Cardiac fibroblast (primary cell): Measurements from ENCODE around the gene XCR1.

Experiments used
- DNase-seq, 2 donors: peaks; one replicate each; pipeline versions ENCODE4 v3.0.0 to v3.0.0-alpha.2; 2010; ENCODE audit warnings: low read depth in 2 of 2
- H3K4me3 ChIP-seq, 2 donors: replicated peaks in 1 of 2; 1 replicate in 1 of 2; 2 replicates in 1 of 2; pipeline ENCODE4 v1.5.1; 2011; ENCODE audit warnings: low read depth in 2 of 2, low read length in 2 of 2, mild to moderate bottlenecking in 2 of 2, moderate library complexity in 1 of 2
- TF ChIP-seq, protein P1 (sequence below): IDR thresholded peaks from one replicate; pipeline ENCODE4 v1.5.1; 2011; ENCODE audit warnings: low read depth, mild to moderate bottlenecking, low read length, inconsistent platforms

XCR1 gene

DNA sequence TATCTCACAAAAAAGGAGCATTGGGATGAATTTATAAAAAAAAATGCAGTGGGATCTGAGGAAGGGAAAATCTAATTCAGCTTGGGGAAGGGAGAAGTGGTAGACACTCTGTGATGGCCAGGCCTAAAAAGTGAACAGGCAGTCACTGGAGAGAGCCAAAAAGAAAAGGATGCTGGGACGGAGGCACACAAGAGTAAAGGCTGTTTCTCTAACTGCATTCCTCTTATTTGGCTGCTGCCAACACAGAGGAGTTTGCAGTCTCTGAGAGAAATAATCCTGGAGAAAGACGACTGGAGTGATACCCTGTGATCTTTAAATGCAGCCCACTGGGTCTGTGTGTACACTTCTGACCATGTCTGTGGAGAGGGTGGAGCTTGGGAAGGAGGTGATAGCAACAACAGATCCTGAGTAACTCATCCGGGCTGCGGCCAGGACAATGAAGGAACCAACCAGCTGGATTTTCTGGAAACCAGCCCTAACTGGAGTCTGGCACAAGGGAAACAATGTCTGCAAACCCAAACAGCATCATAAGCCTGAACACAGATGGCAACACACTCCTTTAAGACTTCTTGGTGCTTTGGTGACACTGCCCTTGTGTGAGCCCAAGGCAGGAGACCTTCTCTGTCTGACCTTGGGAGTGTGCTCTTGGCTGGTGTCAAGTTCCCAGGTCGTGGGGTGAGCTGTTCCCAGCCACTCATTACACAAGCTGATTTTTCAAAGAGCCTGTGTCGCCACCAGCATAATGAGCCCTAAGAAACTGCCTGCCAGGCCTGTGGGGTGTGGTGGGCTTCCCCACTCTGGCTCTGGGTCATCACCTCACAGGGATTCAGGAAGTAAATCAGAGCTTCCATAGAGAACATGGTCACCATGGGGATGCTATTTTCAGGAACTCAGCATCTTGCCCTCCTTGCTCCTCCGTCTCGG is 39.7 kb downstream of the XCR1 start:
- H3K4me3 ChIP-seq, result no peak overlapping the region
- TF ChIP-seq, protein P1, sequence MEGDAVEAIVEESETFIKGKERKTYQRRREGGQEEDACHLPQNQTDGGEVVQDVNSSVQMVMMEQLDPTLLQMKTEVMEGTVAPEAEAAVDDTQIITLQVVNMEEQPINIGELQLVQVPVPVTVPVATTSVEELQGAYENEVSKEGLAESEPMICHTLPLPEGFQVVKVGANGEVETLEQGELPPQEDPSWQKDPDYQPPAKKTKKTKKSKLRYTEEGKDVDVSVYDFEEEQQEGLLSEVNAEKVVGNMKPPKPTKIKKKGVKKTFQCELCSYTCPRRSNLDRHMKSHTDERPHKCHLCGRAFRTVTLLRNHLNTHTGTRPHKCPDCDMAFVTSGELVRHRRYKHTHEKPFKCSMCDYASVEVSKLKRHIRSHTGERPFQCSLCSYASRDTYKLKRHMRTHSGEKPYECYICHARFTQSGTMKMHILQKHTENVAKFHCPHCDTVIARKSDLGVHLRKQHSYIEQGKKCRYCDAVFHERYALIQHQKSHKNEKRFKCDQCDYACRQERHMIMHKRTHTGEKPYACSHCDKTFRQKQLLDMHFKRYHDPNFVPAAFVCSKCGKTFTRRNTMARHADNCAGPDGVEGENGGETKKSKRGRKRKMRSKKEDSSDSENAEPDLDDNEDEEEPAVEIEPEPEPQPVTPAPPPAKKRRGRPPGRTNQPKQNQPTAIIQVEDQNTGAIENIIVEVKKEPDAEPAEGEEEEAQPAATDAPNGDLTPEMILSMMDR, result no peak
- peak; percentile 67 to 81 for DNase-seq

DNA sequence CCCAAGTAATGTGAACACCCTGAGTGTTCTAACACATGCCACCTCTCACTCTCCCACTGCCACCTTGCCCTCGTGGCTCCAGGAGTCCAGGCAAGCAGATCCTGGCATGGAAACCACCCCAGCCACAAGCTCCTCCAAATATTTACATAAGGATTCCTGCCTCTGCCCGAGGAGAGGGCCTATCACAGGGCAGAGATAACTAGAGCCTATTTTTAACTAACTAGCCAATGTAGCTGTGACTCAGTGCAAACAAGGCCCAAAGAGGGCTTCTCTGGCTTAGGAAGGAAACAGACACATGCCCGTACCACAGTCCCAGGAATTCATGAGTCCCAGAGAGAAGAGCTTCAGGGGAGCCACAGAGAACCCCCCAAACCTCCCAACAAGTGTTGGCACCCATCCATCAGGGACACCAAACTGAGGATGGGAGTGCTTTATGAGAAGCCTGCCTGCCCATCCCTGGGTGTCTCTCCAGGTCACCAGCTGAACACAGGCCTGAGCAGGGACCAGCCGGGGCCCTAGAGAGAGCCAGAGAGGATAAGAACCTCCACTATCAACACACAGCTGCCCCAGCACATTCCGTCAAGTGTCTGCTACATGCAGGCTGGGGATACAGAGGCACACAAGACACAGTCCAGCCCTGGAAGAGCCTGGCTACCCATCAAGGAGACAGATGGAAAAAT is 40.8 kb downstream of the XCR1 start:
- TF ChIP-seq, protein P1, result no peak
- H3K4me3 ChIP-seq, result no peak overlapping the region
- DNase-seq, result peak; percentile 71 to 80

DNA sequence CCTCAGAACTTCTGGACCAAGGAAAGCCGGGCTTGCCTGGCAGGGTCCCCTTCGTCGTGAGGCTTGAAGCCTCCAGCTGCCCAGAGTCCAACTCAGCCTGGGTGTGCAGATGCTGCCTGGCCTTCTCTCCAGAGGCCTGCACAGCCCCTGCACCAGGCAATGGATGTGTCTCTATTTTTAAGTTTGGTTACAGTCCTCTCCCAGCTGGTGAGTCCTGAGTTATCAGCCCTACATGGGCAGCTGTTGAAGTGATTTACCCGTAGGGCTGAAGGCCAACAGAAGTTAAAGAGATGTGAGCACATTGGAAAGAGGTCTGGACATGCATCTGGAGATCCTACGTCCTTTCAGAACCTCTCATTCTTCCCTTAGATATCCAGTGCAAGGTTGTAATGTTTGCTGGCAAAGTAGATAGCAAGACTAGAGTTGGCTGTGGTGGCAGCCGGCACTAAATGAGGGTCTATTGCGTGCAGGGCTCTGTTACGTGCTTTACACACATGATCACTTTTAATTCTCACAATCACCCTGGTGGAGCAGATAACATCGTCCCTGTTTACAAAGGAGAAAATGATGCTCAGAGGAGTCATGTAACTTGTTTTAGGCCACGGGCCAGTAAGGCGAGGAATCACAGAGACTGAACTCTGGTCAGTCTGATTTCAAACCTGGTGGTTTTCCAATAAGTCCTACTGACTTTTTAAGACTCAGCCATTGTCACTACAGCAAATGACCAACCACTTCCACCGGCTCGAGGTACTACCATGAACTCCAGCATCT is 41.6 kb downstream of the XCR1 start:
- DNase-seq, result peak; percentile 14 to 29
- no peak overlapping the region for H3K4me3 ChIP-seq
- TF ChIP-seq, protein P1, result no peak

DNA sequence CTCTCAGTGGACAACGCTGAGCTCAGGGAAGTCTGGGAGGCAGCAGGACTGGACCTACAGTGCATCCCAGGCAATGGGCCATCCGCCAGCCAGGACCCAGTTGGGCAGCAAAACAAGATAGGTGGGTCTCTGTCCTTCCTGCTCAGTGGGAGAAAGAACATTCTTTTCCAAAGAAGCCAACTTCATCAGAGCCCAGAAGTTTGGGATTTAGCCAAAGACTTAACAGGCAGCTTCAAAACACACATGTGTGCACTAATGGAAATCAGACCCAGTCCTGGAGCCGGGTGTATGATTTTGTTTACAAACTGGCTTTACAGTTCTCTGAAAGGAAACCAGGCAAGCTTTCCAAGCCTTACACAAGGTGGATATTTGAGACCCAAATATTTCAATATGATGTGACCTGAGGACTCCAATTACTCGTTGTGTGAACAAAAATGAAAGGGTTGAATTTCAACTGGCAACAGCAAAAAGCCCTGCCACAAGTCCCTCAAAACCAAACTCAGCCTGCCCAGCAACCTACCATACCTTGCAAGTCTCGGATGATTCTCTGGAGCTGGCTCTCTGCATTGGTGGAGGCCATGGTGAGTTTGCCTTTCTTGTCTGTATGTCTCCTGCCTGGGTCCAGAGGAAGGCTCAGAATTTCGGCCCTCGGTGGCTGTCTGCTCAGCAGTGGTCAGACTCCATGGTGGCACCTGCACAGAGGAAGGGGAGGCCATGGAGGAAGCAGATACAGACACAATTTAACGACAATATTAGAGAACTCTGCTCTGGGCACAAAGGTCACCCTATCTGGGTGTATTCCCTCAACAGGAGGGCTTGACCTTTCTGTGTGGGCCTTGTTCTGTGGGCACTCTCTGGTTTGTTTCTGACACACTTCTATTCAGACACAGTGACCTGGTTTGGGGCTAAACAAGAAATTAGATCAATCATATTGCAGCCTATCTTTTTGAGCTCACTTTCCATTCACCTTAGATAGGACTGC is 42.7 kb downstream of the XCR1 start:
- no peak overlapping the region for H3K4me3 ChIP-seq
- DNase-seq, result peak in 1 of 2 donors; percentile 56
- TF ChIP-seq, protein P1, result no peak

DNA sequence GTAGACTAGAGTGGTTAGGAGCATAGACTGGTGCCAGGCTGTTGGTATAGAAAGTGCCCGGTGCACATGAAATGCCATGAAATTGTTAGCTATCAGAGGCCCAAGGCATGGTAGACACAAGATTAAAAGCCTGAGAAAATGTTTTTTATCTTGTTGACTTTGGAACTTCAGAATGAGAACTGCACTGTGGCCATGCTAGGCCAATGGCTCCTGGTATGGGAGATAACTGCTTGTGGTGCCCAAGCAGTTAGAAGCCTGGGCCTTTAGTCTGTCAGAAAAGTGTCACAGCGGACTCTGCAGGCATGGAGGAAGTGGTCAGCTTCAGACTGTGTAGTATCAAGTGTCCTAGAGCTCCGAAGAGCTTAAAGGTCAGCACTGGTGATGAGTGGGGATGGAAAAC is 43.5 kb downstream of the XCR1 start:
- TF ChIP-seq, protein P1, result no peak
- no peak for DNase-seq
- H3K4me3 ChIP-seq, result no peak overlapping the region
